Right lobe of liver (tissue), 4 donors: ENCODE results near the gene TTC39C.

Experiments used
- CTCF ChIP-seq, 4 donors: fragments of 200-600 bp in 3 of 4; fragments of 450-650 bp in 1 of 4; IDR thresholded peaks; one replicate each; pipeline versions ENCODE4 v1.5.1 to v1.8.0; 2016 to 2022; ENCODE audit warnings: antibody characterized with exemption in 4 of 4, mild to moderate bottlenecking in 2 of 4
- POLR2A ChIP-seq: fragments of 450-650 bp; IDR thresholded peaks from one replicate; pipeline ENCODE4 v1.6.1; 2017; ENCODE audit warnings: antibody characterized with exemption, mild to moderate bottlenecking
- donor health status: DM: no; HTN: no; CAD: no.
- donor health status: DM: no; HTN: no; CAD: no.
- donor health status: DM: no; HTN: yes; CAD: no.

GRCh38 chr18:23998018-23998417 lies 16.5 kb upstream of the TTC39C start:
- TF ChIP-seq CTCF (IDR thresholded peaks at IDR 0.05) (no peak), POLR2A (no peak)
